ENCODE data around the gene KRTDAP. TPM values are rescaled to one million over a fixed set of nuclear protein-coding genes. Genes with fewer than 3 reads are reported as not detected.

Gene KRTDAP
- total and polyA plus RNA-seq, 10 of the 15 experiments (the other 5 are each of a cell fraction or from before 2014, with no cell fraction given): 0.23 TPM; not detected in 9

GRCh38 chr19:35458731-35459391 is 31.4 kb downstream of the KRTDAP start (continued):
- TF ChIP-seq USF2 (IDR thresholded peaks at IDR 0.05; ENCODE audit: borderline replicate concordance, low read depth, low read length): no peak
- TF ChIP-seq MEF2B (IDR thresholded peaks at IDR 0.05; ENCODE audit: partially characterized antibody, poor library complexity, severe bottlenecking): peak; percentile 72
- no peak for TF ChIP-seq RFX5 (IDR thresholded peaks at IDR 0.05; ENCODE audit: low read depth, low read length)
- no peak for TF ChIP-seq E2F8 (IDR thresholded peaks at IDR 0.05; ENCODE audit: low read depth, partially characterized antibody)
- TF ChIP-seq IKZF2 (IDR thresholded peaks at IDR 0.05): peak; percentile 98
- TF ChIP-seq JUNB (IDR thresholded peaks at IDR 0.05): no peak
- TF ChIP-seq TCF12 (IDR thresholded peaks at IDR 0.05; ENCODE audit: low read depth, low read length): peak; percentile 48; the same call in 1 of the 2 replicates
- TF ChIP-seq NFXL1 (IDR thresholded peaks at IDR 0.05; ENCODE audit: borderline replicate concordance): no peak
- TF ChIP-seq ESRRA (IDR thresholded peaks at IDR 0.05; ENCODE audit: low read length): no peak
- TF ChIP-seq EZH2 (IDR thresholded peaks at IDR 0.05; ENCODE audit: borderline replicate concordance, control insufficient read depth, low read depth, low read length): no peak
- TF ChIP-seq PBX3 (IDR thresholded peaks at IDR 0.05; ENCODE audit: insufficient replicate concordance, low read depth, low read length): no peak

Data from GM12878 (cell line).